Epidermal melanocyte (primary cell): ENCODE data around the gene TRMT1.
"Not testable (repeated sequence)": the region's sequence is repeated elsewhere in the genome, so short reads cannot be mapped to it uniquely, and the experiment has no call there.

Experiments used
- DNase-seq: peaks from one replicate; pipeline ENCODE4 v3.0.0; 2011; ENCODE audit warnings: low spot score; ENCODE audit not compliant: insufficient read length

The TRMT1 gene

GRCh38 chr19:13150931-13151604 lies 34.5 kb upstream of the TRMT1 start:
- DNase-seq = no peak

- peak; percentile 92 for DNase-seq
These were observed 33.8 kb upstream of the TRMT1 start, which contains the start of the genes IER2 and STX10 for GRCh38 chr19:13150187-13150930. TSS of gene IER2 (plus strand) at chr19:13150411. CDS start at chr19:13153187, 2,776 bp downstream. TSS of gene STX10 (minus strand) at chr19:13150375. CDS start at chr19:13150173, 202 bp downstream.

GRCh38 chr19:13149628-13150186 lies 33.2 kb upstream of the TRMT1 start:
- DNase-seq = no peak

GRCh38 chr19:13149173-13149627 lies 32.7 kb upstream of the TRMT1 start:
- DNase-seq = not testable (repeated sequence)

- no peak for DNase-seq
These were observed 30.4 kb upstream of the TRMT1 start for GRCh38 chr19:13146763-13147563.

- no peak for DNase-seq
These were observed 23.2 kb upstream of the TRMT1 start for GRCh38 chr19:13139633-13140311.

GRCh38 chr19:13138916-13139198 lies 22.3 kb upstream of the TRMT1 start:
- DNase-seq = no peak

GRCh38 chr19:13138171-13138915 lies 21.8 kb upstream of the TRMT1 start:
- DNase-seq = no peak

GRCh38 chr19:13137290-13137794 lies 20.8 kb upstream of the TRMT1 start:
- no peak for DNase-seq

- DNase-seq = no peak
These were observed 18.8 kb upstream of the TRMT1 start for GRCh38 chr19:13135068-13136062.

GRCh38 chr19:13134626-13135025 lies 18.1 kb upstream of the TRMT1 start:
- DNase-seq = no peak

- DNase-seq = no peak
These were observed 16.8 kb upstream of the TRMT1 start for GRCh38 chr19:13133241-13133870.

GRCh38 chr19:13132471-13133180 lies 16.1 kb upstream of the TRMT1 start:
- no peak for DNase-seq

- DNase-seq = no peak
These were observed 14.4 kb upstream of the TRMT1 start for GRCh38 chr19:13130886-13131490.

GRCh38 chr19:13129384-13129783 lies 12.8 kb upstream of the TRMT1 start:
- DNase-seq = no peak

GRCh38 chr19:13128583-13128982 lies 12.0 kb upstream of the TRMT1 start:
- DNase-seq = no peak

- no peak for DNase-seq
These were observed 11.5 kb upstream of the TRMT1 start for GRCh38 chr19:13127811-13128575.
